ENCODE data around the gene SYTL3.

DNA sequence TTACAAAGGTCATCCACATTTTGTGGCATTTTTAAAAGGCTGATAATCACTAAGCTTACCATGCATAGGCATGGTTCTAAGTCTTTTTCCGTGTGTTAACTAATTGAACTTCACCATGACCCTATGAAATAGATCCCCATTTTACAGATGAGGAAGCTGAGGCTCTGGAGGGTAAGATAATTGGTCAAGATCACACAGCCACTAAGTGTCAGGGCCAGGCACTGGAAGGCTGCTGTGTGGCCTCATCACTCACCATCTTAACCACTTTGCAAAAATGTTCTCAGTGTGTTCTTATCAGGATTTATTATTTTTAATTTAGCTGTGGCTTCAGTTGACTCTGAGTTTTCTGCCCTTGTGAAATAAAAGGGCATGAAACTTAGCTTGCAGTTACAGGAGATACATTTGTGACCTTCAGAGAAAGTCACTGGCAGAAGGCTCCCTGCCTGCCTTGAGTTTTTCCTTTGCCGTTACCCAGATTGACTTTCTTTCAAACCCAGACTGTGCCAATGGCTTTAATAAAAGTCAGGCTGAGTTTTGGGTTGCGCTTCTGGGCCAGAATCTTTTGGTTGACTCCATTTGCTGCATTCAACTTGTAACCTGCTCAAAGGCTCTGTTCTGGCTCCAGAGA lies 87.3 kb downstream of the SYTL3 start:
- TF ChIP-seq, protein P1, sequence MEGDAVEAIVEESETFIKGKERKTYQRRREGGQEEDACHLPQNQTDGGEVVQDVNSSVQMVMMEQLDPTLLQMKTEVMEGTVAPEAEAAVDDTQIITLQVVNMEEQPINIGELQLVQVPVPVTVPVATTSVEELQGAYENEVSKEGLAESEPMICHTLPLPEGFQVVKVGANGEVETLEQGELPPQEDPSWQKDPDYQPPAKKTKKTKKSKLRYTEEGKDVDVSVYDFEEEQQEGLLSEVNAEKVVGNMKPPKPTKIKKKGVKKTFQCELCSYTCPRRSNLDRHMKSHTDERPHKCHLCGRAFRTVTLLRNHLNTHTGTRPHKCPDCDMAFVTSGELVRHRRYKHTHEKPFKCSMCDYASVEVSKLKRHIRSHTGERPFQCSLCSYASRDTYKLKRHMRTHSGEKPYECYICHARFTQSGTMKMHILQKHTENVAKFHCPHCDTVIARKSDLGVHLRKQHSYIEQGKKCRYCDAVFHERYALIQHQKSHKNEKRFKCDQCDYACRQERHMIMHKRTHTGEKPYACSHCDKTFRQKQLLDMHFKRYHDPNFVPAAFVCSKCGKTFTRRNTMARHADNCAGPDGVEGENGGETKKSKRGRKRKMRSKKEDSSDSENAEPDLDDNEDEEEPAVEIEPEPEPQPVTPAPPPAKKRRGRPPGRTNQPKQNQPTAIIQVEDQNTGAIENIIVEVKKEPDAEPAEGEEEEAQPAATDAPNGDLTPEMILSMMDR (IDR thresholded peaks at IDR 0.05): no peak
- no peak for TF ChIP-seq POLR2AphosphoS5 (IDR thresholded peaks at IDR 0.05)
